GM18951 (cell line): ENCODE results near the gene ABL1.

Experiments used
- POLR2A ChIP-seq: IDR thresholded peaks from 4 replicates; pipeline ENCODE4 v1.6.1; 2011; ENCODE audit warnings: mild to moderate bottlenecking; ENCODE audit not compliant: insufficient read length, insufficient read depth; ENCODE audit errors: extremely low read depth
- in situ Hi-C: fragments of 300-500 bp; cut with MboI; formaldehyde crosslinking; loops from one replicate; pipeline ENCODE4 v1.12.0; 2022; ENCODE audit warnings: low sequenced_read_pairs, mixed read lengths, inconsistent platforms; ENCODE audit not compliant: unreplicated experiment

The ABL1 gene

GRCh38 chr9:130879863-130880411 is 44.9 kb downstream of the ABL1 start:
- no peak for TF ChIP-seq POLR2A
- in situ Hi-C loops: no loop called here

- in situ Hi-C loops: no loop called here
- no peak for TF ChIP-seq POLR2A
These were observed 45.7 kb downstream of the ABL1 start for GRCh38 chr9:130880599-130881220.

- in situ Hi-C loops: no loop called here
- TF ChIP-seq POLR2A: no peak
These were observed 46.5 kb downstream of the ABL1 start for GRCh38 chr9:130881516-130881915.

GRCh38 chr9:130882696-130883225 is 47.7 kb downstream of the ABL1 start:
- TF ChIP-seq POLR2A: no peak
- in situ Hi-C loops: no loop called here

GRCh38 chr9:130883479-130883878 is 48.4 kb downstream of the ABL1 start:
- TF ChIP-seq POLR2A: no peak
- in situ Hi-C loops: no loop called here

GRCh38 chr9:130884111-130884531 is 49.1 kb downstream of the ABL1 start:
- TF ChIP-seq POLR2A: no peak
- in situ Hi-C loops: no loop called here

- in situ Hi-C loops: no loop called here
- no peak for TF ChIP-seq POLR2A
These were observed 49.8 kb downstream of the ABL1 start for GRCh38 chr9:130884542-130885483.

- no peak for TF ChIP-seq POLR2A
- in situ Hi-C loops: no loop called here
These were observed 50.7 kb downstream of the ABL1 start for GRCh38 chr9:130885484-130886375.

- in situ Hi-C loops: no loop called here
These were observed 51.9 kb downstream of the ABL1 start for GRCh38 chr9:130886981-130887380.

GRCh38 chr9:130887494-130888144 is 52.6 kb downstream of the ABL1 start:
- no peak for TF ChIP-seq POLR2A
- in situ Hi-C loops: no loop called here

More at GRCh38 chr9:130886981-130887380, 51.9 kb downstream of the ABL1 start:
- TF ChIP-seq POLR2A: no peak

- in situ Hi-C loops: no loop called here
- no peak for TF ChIP-seq POLR2A
These were observed 53.3 kb downstream of the ABL1 start for GRCh38 chr9:130888146-130888885.
